HepG2 (cell line): ENCODE data around the gene EGLN2. TPM values are rescaled to one million over a fixed set of nuclear protein-coding genes. Genes with fewer than 3 reads are reported as not detected.

Experiments used
- ARNTL ChIP-seq: sonication (generic); formaldehyde crosslinking; IDR thresholded peaks from 2 replicates; pipeline ENCODE4 v1.4.0; 2020; ENCODE audit warnings: mild to moderate bottlenecking, missing genetic modification reagents
- BRD4 ChIP-seq: sonication (generic); formaldehyde crosslinking; IDR thresholded peaks from 2 replicates; pipeline ENCODE4 v1.4.0; 2020; ENCODE audit warnings: missing genetic modification reagents
- EZH2 ChIP-seq: conservative IDR thresholded peaks from 2 replicates; pipeline ENCODE4 v1.6.1; 2012; ENCODE audit warnings: mild to moderate bottlenecking, low read depth, low read length, moderate library complexity
- FOSL2 ChIP-seq: sonication (generic); formaldehyde crosslinking; IDR thresholded peaks from 2 replicates; pipeline ENCODE4 v1.4.0; 2020; ENCODE audit warnings: missing genetic modification reagents
- MBNL3 ChIP-seq: fragments of 250-450 bp; sonication (Bioruptor Pico); conservative IDR thresholded peaks from 2 replicates; pipeline ENCODE4 v1.8.0; 2022; ENCODE audit warnings: mild to moderate bottlenecking, inconsistent platforms
- MED1 ChIP-seq: sonication (generic); formaldehyde crosslinking; IDR thresholded peaks from 2 replicates; pipeline ENCODE4 v1.4.0; 2020; ENCODE audit warnings: missing genetic modification reagents
- MTA1 ChIP-seq: sonication (generic); formaldehyde crosslinking; IDR thresholded peaks from 2 replicates; pipeline ENCODE4 v1.4.0; 2020; ENCODE audit warnings: missing genetic modification reagents, mild to moderate bottlenecking, borderline replicate concordance
- NFATC3 ChIP-seq: sonication (generic); formaldehyde crosslinking; IDR thresholded peaks from 2 replicates; pipeline ENCODE4 v1.5.1; 2020; ENCODE audit warnings: mild to moderate bottlenecking, missing genetic modification reagents
- RCOR2 ChIP-seq: IDR thresholded peaks from 2 replicates; pipeline ENCODE4 v1.6.1; 2016; ENCODE audit warnings: missing biosample characterization, missing genetic modification reagents
- RELA ChIP-seq: sonication (generic); formaldehyde crosslinking; IDR thresholded peaks from 2 replicates; pipeline ENCODE4 v1.4.0; 2020; ENCODE audit warnings: missing genetic modification reagents
- RNF2 ChIP-seq: fragments of 450-650 bp; conservative IDR thresholded peaks from 2 replicates; pipeline ENCODE4 v1.6.1; 2016; ENCODE audit warnings: low read depth
- RXRB ChIP-seq: IDR thresholded peaks from 2 replicates; pipeline ENCODE4 v1.6.1; 2016; ENCODE audit warnings: borderline replicate concordance, missing genetic modification reagents, missing compliant biosample characterization
- SCMH1 ChIP-seq: sonication (generic); formaldehyde crosslinking; IDR thresholded peaks from 2 replicates; pipeline ENCODE4 v1.9.0; 2021; ENCODE audit warnings: missing genetic modification reagents, mild to moderate bottlenecking, borderline replicate concordance
- SIX4 ChIP-seq: sonication (generic); formaldehyde crosslinking; IDR thresholded peaks from 2 replicates; pipeline ENCODE4 v1.4.0; 2020; ENCODE audit warnings: missing genetic modification reagents
- TCF7L2 ChIP-seq: IDR thresholded peaks from 2 replicates; pipeline ENCODE4 v1.6.1; 2011; ENCODE audit warnings: mild to moderate bottlenecking, low read depth, low read length, moderate library complexity
- YEATS2 ChIP-seq: sonication (generic); formaldehyde crosslinking; IDR thresholded peaks from 2 replicates; pipeline ENCODE4 v1.4.0; 2020; ENCODE audit warnings: missing genetic modification reagents, borderline replicate concordance
- ZNF121 ChIP-seq: sonication (generic); formaldehyde crosslinking; IDR thresholded peaks from 2 replicates; pipeline ENCODE4 v1.5.0; 2020; ENCODE audit warnings: mild to moderate bottlenecking, missing genetic modification reagents
- ZNF24 ChIP-seq: fragments of 450-650 bp; IDR thresholded peaks from 2 replicates; pipeline ENCODE4 v1.6.1; 2017; ENCODE audit warnings: antibody characterized with exemption, mild to moderate bottlenecking
- ZNF672 ChIP-seq: sonication (generic); formaldehyde crosslinking; IDR thresholded peaks from 2 replicates; pipeline ENCODE4 v1.8.1; 2022; ENCODE audit warnings: missing genetic modification reagents
- ZNF703 ChIP-seq: sonication (generic); formaldehyde crosslinking; IDR thresholded peaks from 2 replicates; pipeline ENCODE4 v1.5.1; 2020; ENCODE audit warnings: missing genetic modification reagents, mild to moderate bottlenecking, moderate library complexity, borderline replicate concordance
- ZNF747 ChIP-seq: sonication (generic); formaldehyde crosslinking; IDR thresholded peaks from 2 replicates; pipeline ENCODE4 v1.8.1; 2023; ENCODE audit warnings: missing genetic modification reagents, mild to moderate bottlenecking, borderline replicate concordance
- polyA plus RNA-seq, 8 experiments: library from polyadenylated mRNA; depleted of rRNA in 3 of 8; stranded (reverse) in 7 of 8; unstranded in 1 of 8; fragments of >200 nt; fragmentation: Illumina TruSeq in 4 of 8; extraction: Trizol in 4 of 8; gene quantifications; 2 replicates each; pipeline versions ENCODE4 v1.2.1 to v1.2.3, GENCODE V29; 2011 to 2016; ENCODE audit warnings: low read depth in 4 of 8, missing spikeins in 1 of 8, mixed read lengths in 1 of 8; ENCODE audit not compliant: insufficient read depth in 1 of 8
- total RNA-seq, 5 experiments: library from RNA; depleted of rRNA; stranded (reverse); fragments of >200 nt; fragmentation: Illumina TruSeq; extraction: Trizol; gene quantifications; 2 replicates each; pipeline ENCODE4 v1.2.3, GENCODE V29; 2016; ENCODE audit warnings: low read depth in 1 of 5
- TF ChIP-seq, protein P1 (sequence below): sonication (generic); formaldehyde crosslinking; IDR thresholded peaks from 2 replicates; pipeline ENCODE4 v1.5.0; 2020; ENCODE audit warnings: missing genetic modification reagents
- TF ChIP-seq, protein P2 (sequence below): sonication (generic); formaldehyde crosslinking; IDR thresholded peaks from 2 replicates; pipeline ENCODE4 v1.4.0; 2020; ENCODE audit warnings: missing genetic modification reagents, mild to moderate bottlenecking, borderline replicate concordance
- TF ChIP-seq, protein P3 (sequence below): sonication (generic); formaldehyde crosslinking; IDR thresholded peaks from 2 replicates; pipeline ENCODE4 v1.4.0; 2020; ENCODE audit warnings: missing genetic modification reagents
- TF ChIP-seq, protein P4 (sequence below): sonication (generic); formaldehyde crosslinking; IDR thresholded peaks from 2 replicates; pipeline ENCODE4 v1.5.0; 2020; ENCODE audit warnings: missing genetic modification reagents

The EGLN2 gene
- total and polyA plus RNA-seq, 2 of the 13 experiments (the other 11 are each of a cell fraction or from before 2014, with no cell fraction given): 16.5 to 40.8 TPM

DNA sequence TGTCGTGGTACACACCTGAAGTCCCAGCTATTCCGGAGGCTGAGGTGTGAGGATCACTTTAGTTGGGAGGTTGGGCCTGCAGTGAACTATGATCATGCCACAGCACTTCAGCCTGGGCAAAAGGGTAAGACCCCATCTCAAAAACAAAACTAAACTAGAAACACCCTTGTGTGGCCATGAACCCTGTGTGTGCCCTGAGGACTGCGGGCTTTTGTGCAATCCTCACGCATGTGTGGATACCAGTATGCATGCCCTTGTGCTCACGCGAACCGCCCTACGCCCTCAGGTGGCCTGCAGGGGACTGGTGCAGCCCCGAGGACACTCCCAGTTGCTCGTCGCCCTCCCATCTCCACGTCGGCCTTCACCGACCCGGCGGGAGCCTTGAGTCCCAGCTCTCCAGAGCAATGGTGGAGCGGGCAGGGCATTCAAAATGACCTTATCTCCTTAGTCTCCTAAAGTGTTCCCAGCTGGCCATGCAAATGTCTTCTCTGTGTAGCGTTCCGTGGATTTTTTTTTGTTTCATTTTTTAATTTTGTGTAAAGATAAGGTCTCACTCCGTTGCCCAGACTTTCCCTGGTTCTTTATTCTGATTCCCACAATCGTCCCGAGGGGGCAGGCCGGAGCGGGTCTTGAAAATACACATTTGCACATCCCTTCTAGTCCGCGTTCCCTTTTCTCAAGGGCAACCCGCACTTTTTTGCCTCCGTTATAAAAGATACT lies 868 bp upstream of the EGLN2 start (continued):
- peak; percentile 76 for TF ChIP-seq MTA1 (CRISPR knock-in tag)
- no peak for TF ChIP-seq ZNF672 (CRISPR knock-in tag)
- TF ChIP-seq, protein P1, sequence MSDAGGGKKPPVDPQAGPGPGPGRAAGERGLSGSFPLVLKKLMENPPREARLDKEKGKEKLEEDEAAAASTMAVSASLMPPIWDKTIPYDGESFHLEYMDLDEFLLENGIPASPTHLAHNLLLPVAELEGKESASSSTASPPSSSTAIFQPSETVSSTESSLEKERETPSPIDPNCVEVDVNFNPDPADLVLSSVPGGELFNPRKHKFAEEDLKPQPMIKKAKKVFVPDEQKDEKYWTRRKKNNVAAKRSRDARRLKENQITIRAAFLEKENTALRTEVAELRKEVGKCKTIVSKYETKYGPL (CRISPR knock-in tag): no peak; the same call in 1 of the 2 replicates
- TF ChIP-seq EZH2: no peak
- no peak for TF ChIP-seq ZNF24
- TF ChIP-seq, protein P2, sequence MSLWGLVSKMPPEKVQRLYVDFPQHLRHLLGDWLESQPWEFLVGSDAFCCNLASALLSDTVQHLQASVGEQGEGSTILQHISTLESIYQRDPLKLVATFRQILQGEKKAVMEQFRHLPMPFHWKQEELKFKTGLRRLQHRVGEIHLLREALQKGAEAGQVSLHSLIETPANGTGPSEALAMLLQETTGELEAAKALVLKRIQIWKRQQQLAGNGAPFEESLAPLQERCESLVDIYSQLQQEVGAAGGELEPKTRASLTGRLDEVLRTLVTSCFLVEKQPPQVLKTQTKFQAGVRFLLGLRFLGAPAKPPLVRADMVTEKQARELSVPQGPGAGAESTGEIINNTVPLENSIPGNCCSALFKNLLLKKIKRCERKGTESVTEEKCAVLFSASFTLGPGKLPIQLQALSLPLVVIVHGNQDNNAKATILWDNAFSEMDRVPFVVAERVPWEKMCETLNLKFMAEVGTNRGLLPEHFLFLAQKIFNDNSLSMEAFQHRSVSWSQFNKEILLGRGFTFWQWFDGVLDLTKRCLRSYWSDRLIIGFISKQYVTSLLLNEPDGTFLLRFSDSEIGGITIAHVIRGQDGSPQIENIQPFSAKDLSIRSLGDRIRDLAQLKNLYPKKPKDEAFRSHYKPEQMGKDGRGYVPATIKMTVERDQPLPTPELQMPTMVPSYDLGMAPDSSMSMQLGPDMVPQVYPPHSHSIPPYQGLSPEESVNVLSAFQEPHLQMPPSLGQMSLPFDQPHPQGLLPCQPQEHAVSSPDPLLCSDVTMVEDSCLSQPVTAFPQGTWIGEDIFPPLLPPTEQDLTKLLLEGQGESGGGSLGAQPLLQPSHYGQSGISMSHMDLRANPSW (CRISPR knock-in tag): 0 out of 2 replicates have a peak, but pooled peaks have one; percentile 18
- peak; percentile 79; the same call in 1 of the 2 replicates for TF ChIP-seq RNF2
- TF ChIP-seq YEATS2 (CRISPR knock-in tag): peak; percentile 24; the same call in 1 of the 2 replicates
- TF ChIP-seq ZNF121 (CRISPR knock-in tag): peak; percentile 88
- TF ChIP-seq SIX4 (CRISPR knock-in tag): 0 out of 2 replicates have a peak, but pooled peaks have one; percentile 46
- no peak for TF ChIP-seq NFATC3 (CRISPR knock-in tag)
- TF ChIP-seq MED1 (CRISPR knock-in tag): peak; percentile 78
- 0 out of 2 replicates have a peak, but pooled peaks have one; percentile 27 for TF ChIP-seq RCOR2 (CRISPR knock-in tag)
- TF ChIP-seq RELA (CRISPR knock-in tag): no peak
- TF ChIP-seq SCMH1: no peak
- 0 out of 2 replicates have a peak, but pooled peaks have one; percentile 54 for TF ChIP-seq ARNTL (CRISPR knock-in tag)
- TF ChIP-seq FOSL2 (CRISPR knock-in tag): no peak
- TF ChIP-seq MBNL3 (CRISPR knock-in tag): no peak
- TF ChIP-seq RXRB (CRISPR knock-in tag): peak; percentile 87
- no peak; the same call in 1 of the 2 replicates for TF ChIP-seq ZNF747
- TF ChIP-seq BRD4 (CRISPR knock-in tag): peak; percentile 23; the same call in 1 of the 2 replicates
- TF ChIP-seq, protein P3, sequence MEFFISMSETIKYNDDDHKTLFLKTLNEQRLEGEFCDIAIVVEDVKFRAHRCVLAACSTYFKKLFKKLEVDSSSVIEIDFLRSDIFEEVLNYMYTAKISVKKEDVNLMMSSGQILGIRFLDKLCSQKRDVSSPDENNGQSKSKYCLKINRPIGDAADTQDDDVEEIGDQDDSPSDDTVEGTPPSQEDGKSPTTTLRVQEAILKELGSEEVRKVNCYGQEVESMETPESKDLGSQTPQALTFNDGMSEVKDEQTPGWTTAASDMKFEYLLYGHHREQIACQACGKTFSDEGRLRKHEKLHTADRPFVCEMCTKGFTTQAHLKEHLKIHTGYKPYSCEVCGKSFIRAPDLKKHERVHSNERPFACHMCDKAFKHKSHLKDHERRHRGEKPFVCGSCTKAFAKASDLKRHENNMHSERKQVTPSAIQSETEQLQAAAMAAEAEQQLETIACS (CRISPR knock-in tag): peak; percentile 33
- TF ChIP-seq, protein P4, sequence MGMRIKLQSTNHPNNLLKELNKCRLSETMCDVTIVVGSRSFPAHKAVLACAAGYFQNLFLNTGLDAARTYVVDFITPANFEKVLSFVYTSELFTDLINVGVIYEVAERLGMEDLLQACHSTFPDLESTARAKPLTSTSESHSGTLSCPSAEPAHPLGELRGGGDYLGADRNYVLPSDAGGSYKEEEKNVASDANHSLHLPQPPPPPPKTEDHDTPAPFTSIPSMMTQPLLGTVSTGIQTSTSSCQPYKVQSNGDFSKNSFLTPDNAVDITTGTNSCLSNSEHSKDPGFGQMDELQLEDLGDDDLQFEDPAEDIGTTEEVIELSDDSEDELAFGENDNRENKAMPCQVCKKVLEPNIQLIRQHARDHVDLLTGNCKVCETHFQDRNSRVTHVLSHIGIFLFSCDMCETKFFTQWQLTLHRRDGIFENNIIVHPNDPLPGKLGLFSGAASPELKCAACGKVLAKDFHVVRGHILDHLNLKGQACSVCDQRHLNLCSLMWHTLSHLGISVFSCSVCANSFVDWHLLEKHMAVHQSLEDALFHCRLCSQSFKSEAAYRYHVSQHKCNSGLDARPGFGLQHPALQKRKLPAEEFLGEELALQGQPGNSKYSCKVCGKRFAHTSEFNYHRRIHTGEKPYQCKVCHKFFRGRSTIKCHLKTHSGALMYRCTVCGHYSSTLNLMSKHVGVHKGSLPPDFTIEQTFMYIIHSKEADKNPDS (CRISPR knock-in tag): no peak
- TF ChIP-seq TCF7L2: no peak
- TF ChIP-seq ZNF703 (CRISPR knock-in tag): no peak
